HepG2 (cell line): ENCODE data around the gene DLL4. TPM values are rescaled to one million over a fixed set of nuclear protein-coding genes. Genes with fewer than 3 reads are reported as not detected.

Source experiments
- ADNP ChIP-seq: sonication (generic); formaldehyde crosslinking; IDR thresholded peaks from 2 replicates; pipeline ENCODE4 v1.4.0; 2020; ENCODE audit warnings: missing genetic modification reagents
- BATF2 ChIP-seq: sonication (generic); formaldehyde crosslinking; IDR thresholded peaks from 2 replicates; pipeline ENCODE4 v1.8.0; 2022; ENCODE audit warnings: mild to moderate bottlenecking, missing genetic modification reagents, moderate library complexity
- MED1 ChIP-seq: sonication (generic); formaldehyde crosslinking; IDR thresholded peaks from 2 replicates; pipeline ENCODE4 v1.4.0; 2020; ENCODE audit warnings: missing genetic modification reagents
- MTF1 ChIP-seq: sonication (generic); formaldehyde crosslinking; IDR thresholded peaks from 2 replicates; pipeline ENCODE4 v1.5.0; 2020; ENCODE audit warnings: missing genetic modification reagents
- NCOA5 ChIP-seq: sonication (generic); formaldehyde crosslinking; IDR thresholded peaks from 2 replicates; pipeline ENCODE4 v1.4.0; 2020; ENCODE audit warnings: missing genetic modification reagents
- PHF8 ChIP-seq: sonication (generic); formaldehyde crosslinking; IDR thresholded peaks from 2 replicates; pipeline ENCODE4 v1.5.0; 2020; ENCODE audit warnings: missing genetic modification reagents
- SNRNP70 ChIP-seq: fragments of 200-400 bp; formaldehyde crosslinking; IDR thresholded peaks from 2 replicates; pipeline ENCODE4 v1.6.1; 2017; ENCODE audit warnings: mild to moderate bottlenecking, low read depth, low read length, moderate library complexity
- SP2 ChIP-seq: sonication (generic); formaldehyde crosslinking; IDR thresholded peaks from 2 replicates; pipeline ENCODE4 v1.5.1; 2020; ENCODE audit warnings: mild to moderate bottlenecking, missing genetic modification reagents
- TAF15 ChIP-seq: fragments of 200-400 bp; formaldehyde crosslinking; IDR thresholded peaks from one replicate; pipeline ENCODE4 v1.6.1; 2018; ENCODE audit warnings: mild to moderate bottlenecking, low read depth, low read length; ENCODE audit not compliant: poor library complexity, severe bottlenecking
- ZBTB37 ChIP-seq: sonication (generic); formaldehyde crosslinking; IDR thresholded peaks from 2 replicates; pipeline ENCODE4 v1.4.0; 2020; ENCODE audit warnings: mild to moderate bottlenecking, missing genetic modification reagents
- ZMYM2 ChIP-seq: sonication (generic); formaldehyde crosslinking; IDR thresholded peaks from 2 replicates; pipeline ENCODE4 v1.8.0; 2022; ENCODE audit warnings: mild to moderate bottlenecking, missing genetic modification reagents
- ZNF205 ChIP-seq: IDR thresholded peaks from 2 replicates; pipeline ENCODE4 v1.6.1; 2018; ENCODE audit warnings: missing biosample characterization, missing genetic modification reagents
- ZNF280D ChIP-seq: sonication (generic); formaldehyde crosslinking; IDR thresholded peaks from 2 replicates; pipeline ENCODE4 v1.5.1; 2020; ENCODE audit warnings: mild to moderate bottlenecking, missing genetic modification reagents
- ZNF841 ChIP-seq: sonication (generic); formaldehyde crosslinking; IDR thresholded peaks from 2 replicates; pipeline ENCODE4 v1.8.1; 2023; ENCODE audit warnings: missing genetic modification reagents, borderline replicate concordance
- ZSCAN9 ChIP-seq: IDR thresholded peaks from 2 replicates; pipeline ENCODE4 v1.6.1; 2016; ENCODE audit warnings: borderline replicate concordance
- polyA plus RNA-seq, 8 experiments: library from polyadenylated mRNA; depleted of rRNA in 3 of 8; stranded (reverse) in 7 of 8; unstranded in 1 of 8; fragments of >200 nt; fragmentation: Illumina TruSeq in 4 of 8; extraction: Trizol in 4 of 8; gene quantifications; 2 replicates each; pipeline versions ENCODE4 v1.2.1 to v1.2.3, GENCODE V29; 2011 to 2016; ENCODE audit warnings: low read depth in 4 of 8, missing spikeins in 1 of 8, mixed read lengths in 1 of 8; ENCODE audit not compliant: insufficient read depth in 1 of 8
- total RNA-seq, 5 experiments: library from RNA; depleted of rRNA; stranded (reverse); fragments of >200 nt; fragmentation: Illumina TruSeq; extraction: Trizol; gene quantifications; 2 replicates each; pipeline ENCODE4 v1.2.3, GENCODE V29; 2016; ENCODE audit warnings: low read depth in 1 of 5

Gene DLL4
- total and polyA plus RNA-seq, 2 of the 13 experiments (the other 11 are each of a cell fraction or from before 2014, with no cell fraction given), result 0.20 to 0.25 TPM

- TF ChIP-seq ZBTB37 (CRISPR knock-in tag) (no peak), ZMYM2 (CRISPR knock-in tag) (no peak), MED1 (CRISPR knock-in tag) (no peak), MTF1 (no peak), ZSCAN9 (CRISPR knock-in tag) (no peak), ADNP (CRISPR knock-in tag) (no peak), ZNF205 (CRISPR knock-in tag) (no peak), SP2 (CRISPR knock-in tag) (0 out of 2 replicates have a peak, but pooled peaks have one; percentile 7), PHF8 (CRISPR knock-in tag) (no peak), TAF15 (no peak), NCOA5 (CRISPR knock-in tag) (no peak), ZNF280D (CRISPR knock-in tag) (no peak), SNRNP70 (no peak), ZNF841 (CRISPR knock-in tag) (no peak), BATF2 (CRISPR knock-in tag) (no peak)
- TF ChIP-seq, all 625 proteins: peak for 15
These were observed 3.0 kb downstream of the DLL4 start (continued) for GRCh38 chr15:40932156-40932555.
